Pons (tissue), 1 donor: ENCODE results near the gene TLR2.

ENCODE experiments used
- DNase-seq: peaks from one replicate; pipeline ENCODE4 v3.0.0-alpha.2; 2016; ENCODE audit warnings: low spot score

Gene TLR2

GRCh38 chr4:153731239-153731638, 47.2 kb downstream of the TLR2 start:
- DNase-seq: no peak

GRCh38 chr4:153733751-153734448, 49.8 kb downstream of the TLR2 start:
- no peak for DNase-seq

GRCh38 chr4:153735906-153736461, 51.9 kb downstream of the TLR2 start:
- DNase-seq: no peak

- no peak for DNase-seq
Observed at GRCh38 chr4:153741541-153741940, 57.5 kb downstream of the TLR2 start.

- no peak for DNase-seq
Observed at GRCh38 chr4:153745651-153746050, 61.6 kb downstream of the TLR2 start.

GRCh38 chr4:153747406-153747955, 63.4 kb downstream of the TLR2 start:
- DNase-seq: peak; percentile 38

GRCh38 chr4:153748378-153748777, 64.3 kb downstream of the TLR2 start:
- no peak for DNase-seq

- DNase-seq: peak; percentile 92
Observed at GRCh38 chr4:153750197-153750817, 66.2 kb downstream of the TLR2 start.

GRCh38 chr4:153755186-153755585, 71.1 kb downstream of the TLR2 start:
- no peak for DNase-seq
